Endothelial cell of umbilical vein (primary cell): ENCODE measurements around the gene PAPPA. TPM values are rescaled to one million over a fixed set of nuclear protein-coding genes. Genes with fewer than 3 reads are reported as not detected.

Experiments used
- BruUV-seq: library from RNA; stranded (reverse); fragments of 400-500 nt; replicated peaks from 2 replicates; lab custom pipeline; 2021; lab: Mats Ljungman, UMichigan
- CTCF ChIA-PET: fragments of 300-600, 350-600 bp; sonication (Branson Sonifier 250); formaldehyde crosslinking; loops from one replicate; lab custom pipeline; 2021; ENCODE audit warnings: antibody characterized with exemption, inconsistent platforms; lab: Charles Lee
- POLR2A ChIA-PET: fragments of 300-600, 350-600 bp; sonication (Branson Sonifier 250); formaldehyde crosslinking; loops from one replicate; lab custom pipeline; 2021; ENCODE audit warnings: antibody characterized with exemption, inconsistent platforms; lab: Charles Lee
- DNase-seq: peaks from one replicate; pipeline ENCODE4 v3.0.0-alpha.2; 2011; ENCODE audit warnings: low read depth, low spot score
- FAIRE-seq: peaks from 2 replicates; lab custom pipeline; 2011; peaks lifted over from hg19 to GRCh38; lab: Jason Lieb, UNC
- H2AFZ ChIP-seq: 2 replicates; pipeline ENCODE4 v1.6.0; 2012; ENCODE audit warnings: low read depth, low read length, control low read depth, inconsistent platforms
- H3K27ac ChIP-seq: 2 replicates; pipeline ENCODE4 v1.5.1; 2011; ENCODE audit warnings: low read depth, mild to moderate bottlenecking, control low read depth, low read length, moderate library complexity; ENCODE audit not compliant: insufficient read depth
- H3K27me3 ChIP-seq, 2 experiments: 2 replicates each; pipeline versions ENCODE4 v1.6.0 to v1.6.1; 2011; ENCODE audit warnings: low read length in 2 of 2, mixed read lengths in 1 of 2; ENCODE audit not compliant: control insufficient read depth in 2 of 2, insufficient read depth in 2 of 2
- H3K36me3 ChIP-seq, 2 experiments: 2 replicates in 1 of 2; 3 replicates in 1 of 2; pipeline ENCODE4 v1.5.1; 2011; ENCODE audit warnings: low read length in 2 of 2, mild to moderate bottlenecking in 1 of 2, moderate library complexity in 1 of 2; ENCODE audit not compliant: control insufficient read depth in 2 of 2, insufficient read depth in 2 of 2; ENCODE audit errors: extremely low read depth in 1 of 2
- H3K4me1 ChIP-seq: 3 replicates; pipeline ENCODE4 v1.5.1; 2011; ENCODE audit warnings: mild to moderate bottlenecking, low read length; ENCODE audit not compliant: control insufficient read depth, insufficient read depth; ENCODE audit errors: extremely low read depth
- H3K4me2 ChIP-seq: 2 replicates; pipeline ENCODE4 v1.6.1; 2011; ENCODE audit warnings: low read length, control low read depth, mixed read lengths; ENCODE audit not compliant: insufficient read depth
- H3K4me3 ChIP-seq, 3 experiments: fragments of 200-600 bp in 1 of 3; sonication (generic), shearing (Covaris generic) in 1 of 3; replicated peaks in 1 of 3; 2 replicates each; pipeline ENCODE4 v1.5.1; 2011 to 2016; ENCODE audit warnings: control low read depth in 3 of 3, low read length in 3 of 3, mild to moderate bottlenecking in 2 of 3, inconsistent platforms in 1 of 3, low read depth in 1 of 3, moderate library complexity in 1 of 3; ENCODE audit not compliant: insufficient read depth in 1 of 3
- H3K79me2 ChIP-seq: 2 replicates; pipeline ENCODE4 v1.6.0; 2012; ENCODE audit warnings: low read length, inconsistent platforms; ENCODE audit not compliant: control insufficient read depth, insufficient read depth
- H3K9ac ChIP-seq: replicated peaks from 2 replicates; pipeline ENCODE3; 2011; ENCODE audit warnings: low read length, control low read depth; ENCODE audit not compliant: insufficient read depth; ENCODE audit errors: extremely low read depth
- H3K9me1 ChIP-seq: replicated peaks from 3 replicates; pipeline ENCODE4 v1.6.0; 2011; ENCODE audit warnings: mild to moderate bottlenecking, low read length; ENCODE audit not compliant: control insufficient read depth, insufficient read depth; ENCODE audit errors: extremely low read depth
- H3K9me3 ChIP-seq: replicated peaks from 2 replicates; pipeline ENCODE4 v1.5.1; 2012; ENCODE audit warnings: low read length, inconsistent platforms; ENCODE audit not compliant: control insufficient read depth, insufficient read depth
- H4K20me1 ChIP-seq: replicated peaks from 2 replicates; pipeline ENCODE3; 2011; ENCODE audit warnings: mild to moderate bottlenecking, low read length; ENCODE audit not compliant: control insufficient read depth, insufficient read depth; ENCODE audit errors: extremely low read depth
- EZH2 ChIP-seq: IDR thresholded peaks from 2 replicates; pipeline ENCODE4 v1.6.1; 2012; ENCODE audit warnings: borderline replicate concordance, low read depth, mild to moderate bottlenecking, moderate library complexity, low read length, inconsistent platforms; ENCODE audit not compliant: severe bottlenecking
- FOS ChIP-seq: IDR thresholded peaks from 2 replicates; pipeline ENCODE4 v1.6.1; 2011; ENCODE audit warnings: mild to moderate bottlenecking, low read length, moderate library complexity, borderline replicate concordance; ENCODE audit not compliant: insufficient read depth
- GATA2 ChIP-seq: IDR thresholded peaks from 2 replicates; pipeline ENCODE4 v1.7.0; 2011; ENCODE audit warnings: low read depth, mild to moderate bottlenecking, moderate library complexity, mixed read lengths, low read length; ENCODE audit not compliant: insufficient read length, insufficient read depth
- JUN ChIP-seq: IDR thresholded peaks from 2 replicates; pipeline ENCODE4 v1.6.1; 2011; ENCODE audit warnings: borderline replicate concordance, low read depth; ENCODE audit not compliant: insufficient read length, insufficient read depth
- MYC ChIP-seq: IDR thresholded peaks from one replicate; pipeline ENCODE4 v1.6.1; 2011; ENCODE audit warnings: mild to moderate bottlenecking, low read depth, low read length
- POLR2A ChIP-seq: IDR thresholded peaks from 2 replicates; pipeline ENCODE4 v1.6.1; 2012; ENCODE audit warnings: low read depth, mild to moderate bottlenecking, control low read depth, low read length
- POLR2AphosphoS5 ChIP-seq: IDR thresholded peaks from 2 replicates; pipeline ENCODE4 v1.6.1; 2012; ENCODE audit warnings: low read depth, mild to moderate bottlenecking, control low read depth, low read length, moderate library complexity; ENCODE audit not compliant: insufficient read depth
- dilution Hi-C: fragments of 300-500 bp; cut with MboI; formaldehyde crosslinking; loops from one replicate; pipeline ENCODE4 v1.15.0; 2019; ENCODE audit warnings: low sequenced_read_pairs; ENCODE audit not compliant: extremely low pct_ligation_motif_present
- intact Hi-C: fragments of 100-400 bp; cut with micrococcal nuclease; formaldehyde crosslinking; loops from one replicate; pipeline ENCODE4 v1.10.0; 2022
- polyA plus RNA-seq, 4 experiments: library from polyadenylated mRNA; depleted of rRNA in 3 of 4; stranded (reverse) in 3 of 4; unstranded in 1 of 4; fragments of >200 nt; gene quantifications; 2 replicates each; pipeline versions ENCODE4 v1.2.1 to v1.2.3, GENCODE V29; 2011 to 2012; ENCODE audit warnings: missing spikeins in 1 of 4
- total RNA-seq: library from RNA; stranded (reverse); gene quantifications from 2 replicates; pipeline ENCODE4 v1.2.3, GENCODE V29; 2021
- TF ChIP-seq, protein P1 (sequence below): IDR thresholded peaks from 2 replicates; pipeline ENCODE4 v1.6.1; 2011; ENCODE audit not compliant: insufficient read depth, insufficient read length
- TF ChIP-seq, protein P2 (sequence below), 2 donors: IDR thresholded peaks; 1 replicate in 1 of 2; 2 replicates in 1 of 2; pipeline ENCODE4 v1.5.1; 2011; ENCODE audit warnings: low read length in 2 of 2, mild to moderate bottlenecking in 2 of 2, moderate library complexity in 2 of 2, control low read depth in 1 of 2, inconsistent platforms in 1 of 2, low read depth in 1 of 2; ENCODE audit not compliant: insufficient read depth in 1 of 2; ENCODE audit errors: extremely low read depth in 1 of 2

The PAPPA gene
- total and polyA plus RNA-seq, 2 donors (not counting 3 experiments of a cell fraction or from before 2014, with no cell fraction given), result 0.13 to 0.41 TPM

DNA sequence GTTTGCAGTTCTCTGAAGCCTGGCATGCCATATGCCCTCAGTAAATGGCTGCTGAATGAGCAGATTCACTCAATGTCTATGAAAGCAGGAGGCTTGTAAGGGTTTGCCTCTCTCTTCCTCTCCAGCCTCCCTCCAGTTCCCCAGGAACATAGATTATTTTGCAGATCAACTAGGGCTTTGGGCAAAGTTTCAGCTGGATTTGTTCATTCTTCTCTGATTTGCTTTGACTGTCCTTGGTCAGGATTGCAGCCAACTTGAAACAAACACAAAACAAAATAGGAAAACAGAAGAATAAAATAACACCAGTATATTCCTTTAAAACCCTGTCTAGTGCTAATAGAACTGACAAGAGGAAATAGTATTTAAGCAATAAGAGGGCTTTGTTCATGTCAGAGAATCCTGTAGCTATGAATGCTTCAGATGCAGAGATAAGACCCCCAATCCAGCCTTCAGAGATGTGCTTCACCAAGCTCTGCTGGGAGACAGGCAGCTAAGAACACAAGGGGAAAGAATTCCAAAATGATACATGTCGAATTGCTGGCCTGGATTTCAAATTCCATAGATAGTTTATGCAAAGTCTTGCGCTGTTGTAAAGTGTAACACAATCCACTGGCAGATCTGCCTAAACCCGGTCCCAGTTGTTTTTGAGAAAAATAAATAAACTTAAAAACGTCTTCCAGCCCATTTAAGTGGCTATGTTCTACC is 174.3 kb downstream of the PAPPA start:
- H3K4me2 ChIP-seq, result no peak overlapping the region
- no peaks in the 10 kb centered on the region for H4K20me1 ChIP-seq
- no peaks in the 10 kb centered on the region for H3K9me1 ChIP-seq
- no peaks in the 10 kb centered on the region for H3K36me3 ChIP-seq
- H3K9ac ChIP-seq, result no peak overlapping the region
- no peak for DNase-seq
- dilution Hi-C loops, result no loop called here
- no peaks in the 10 kb centered on the region for H3K27me3 ChIP-seq
- H3K9me3 ChIP-seq, result no peaks in the 10 kb centered on the region
- H3K4me1 ChIP-seq, result no peaks in the 10 kb centered on the region
- H3K27ac ChIP-seq, result no peak overlapping the region
- H2AFZ ChIP-seq, result no peak overlapping the region
- FAIRE-seq, result peak; percentile 15
- intact Hi-C loops, result no loop called here
- no TSS peak for BruUV-seq
- no peaks in the 10 kb centered on the region for H3K79me2 ChIP-seq
- ChIA-PET CTCF (no interaction called here), POLR2A (no interaction called here)
- TF ChIP-seq EZH2, result no peak
- TF ChIP-seq MYC, result no peak
- TF ChIP-seq JUN, result no peak
- TF ChIP-seq GATA2, result no peak
- TF ChIP-seq FOS, result no peak
- TF ChIP-seq, protein P1, sequence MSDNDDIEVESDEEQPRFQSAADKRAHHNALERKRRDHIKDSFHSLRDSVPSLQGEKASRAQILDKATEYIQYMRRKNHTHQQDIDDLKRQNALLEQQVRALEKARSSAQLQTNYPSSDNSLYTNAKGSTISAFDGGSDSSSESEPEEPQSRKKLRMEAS, result no peak
- no peak for TF ChIP-seq POLR2A
- TF ChIP-seq, protein P2, sequence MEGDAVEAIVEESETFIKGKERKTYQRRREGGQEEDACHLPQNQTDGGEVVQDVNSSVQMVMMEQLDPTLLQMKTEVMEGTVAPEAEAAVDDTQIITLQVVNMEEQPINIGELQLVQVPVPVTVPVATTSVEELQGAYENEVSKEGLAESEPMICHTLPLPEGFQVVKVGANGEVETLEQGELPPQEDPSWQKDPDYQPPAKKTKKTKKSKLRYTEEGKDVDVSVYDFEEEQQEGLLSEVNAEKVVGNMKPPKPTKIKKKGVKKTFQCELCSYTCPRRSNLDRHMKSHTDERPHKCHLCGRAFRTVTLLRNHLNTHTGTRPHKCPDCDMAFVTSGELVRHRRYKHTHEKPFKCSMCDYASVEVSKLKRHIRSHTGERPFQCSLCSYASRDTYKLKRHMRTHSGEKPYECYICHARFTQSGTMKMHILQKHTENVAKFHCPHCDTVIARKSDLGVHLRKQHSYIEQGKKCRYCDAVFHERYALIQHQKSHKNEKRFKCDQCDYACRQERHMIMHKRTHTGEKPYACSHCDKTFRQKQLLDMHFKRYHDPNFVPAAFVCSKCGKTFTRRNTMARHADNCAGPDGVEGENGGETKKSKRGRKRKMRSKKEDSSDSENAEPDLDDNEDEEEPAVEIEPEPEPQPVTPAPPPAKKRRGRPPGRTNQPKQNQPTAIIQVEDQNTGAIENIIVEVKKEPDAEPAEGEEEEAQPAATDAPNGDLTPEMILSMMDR (IDR thresholded peaks at IDR 0.05; ENCODE audit: extremely low read depth in 1 of 2, insufficient read depth in 1 of 2, low read depth in 1 of 2, low read length in 2 of 2), result no peak
- no peak for TF ChIP-seq POLR2AphosphoS5
- no peak overlapping the region for H3K4me3 ChIP-seq
